Activated CD4-positive, CD25-positive, alpha-beta regulatory T cell treated with anti-CD3 and anti-CD28 coated beads, Interleukin-2, amount 50 U/mL, for 16 hours (primary cell): Measurements from ENCODE around the gene GRIK4.
"Not testable (repeated sequence)": the region's sequence is repeated elsewhere in the genome, so short reads cannot be mapped to it uniquely, and the experiment has no call there.

ENCODE experiments used
- DNase-seq: peaks from one replicate; pipeline ENCODE4 v3.0.0-alpha.2; 2020; ENCODE audit warnings: low read depth, low spot score

The GRIK4 gene

DNA sequence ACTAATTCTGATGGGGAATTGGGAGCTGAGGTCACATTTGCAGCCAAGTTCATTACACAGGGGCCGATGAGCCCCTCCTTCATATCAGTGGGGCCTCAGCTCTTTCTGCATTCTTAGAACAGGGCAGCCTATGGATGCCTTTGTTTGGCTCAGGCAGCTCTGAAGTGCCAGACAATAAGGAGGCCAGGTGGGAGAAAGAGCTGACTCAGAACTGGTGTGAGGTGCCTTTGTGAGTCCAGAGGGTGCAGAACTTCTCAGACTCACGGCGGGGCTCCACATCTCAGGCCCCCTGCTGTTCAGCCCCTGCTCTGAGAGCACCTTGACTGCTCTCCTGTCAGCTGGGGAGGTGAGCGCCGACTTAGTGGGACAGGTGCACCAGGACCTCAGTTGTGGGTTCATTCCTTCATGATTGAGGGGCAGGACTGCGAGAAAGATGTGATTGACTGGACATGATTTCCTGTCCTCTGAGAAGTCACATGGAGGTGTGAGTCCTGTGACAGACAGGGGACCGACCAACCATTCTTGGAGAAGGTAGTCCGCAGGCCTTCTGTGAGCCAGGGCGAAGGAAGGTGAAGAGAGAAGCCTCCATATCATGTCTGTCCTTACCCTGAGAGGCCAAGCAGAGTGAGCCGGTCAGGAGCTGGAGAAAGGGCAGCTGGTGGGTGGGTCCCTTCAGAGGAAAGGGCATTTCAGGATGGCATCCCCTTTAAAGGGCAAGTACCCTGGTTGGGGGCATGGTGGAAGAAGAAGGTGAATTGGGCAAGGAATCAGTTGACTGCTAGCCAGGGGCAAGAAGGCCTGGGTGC is 267.3 kb downstream of the GRIK4 start:
- no peak for DNase-seq

GRCh38 chr11:120780239-120780638 is 268.7 kb downstream of the GRIK4 start:
- DNase-seq = no peak

- DNase-seq = no peak
Measured at GRCh38 chr11:120781486-120782120, 270.1 kb downstream of the GRIK4 start.

- no peak for DNase-seq
Measured at GRCh38 chr11:120784566-120785251, 273.2 kb downstream of the GRIK4 start.

- no peak for DNase-seq
Measured at GRCh38 chr11:120785576-120785975, 274.0 kb downstream of the GRIK4 start.

GRCh38 chr11:120786206-120786735 is 274.7 kb downstream of the GRIK4 start:
- no peak for DNase-seq

- not testable (repeated sequence) for DNase-seq
Measured at GRCh38 chr11:120787224-120787623, 275.7 kb downstream of the GRIK4 start.

- DNase-seq = no peak
Measured at GRCh38 chr11:120789391-120789790, 277.8 kb downstream of the GRIK4 start.

GRCh38 chr11:120792306-120792705 is 280.8 kb downstream of the GRIK4 start:
- no peak for DNase-seq

GRCh38 chr11:120793150-120793549 is 281.6 kb downstream of the GRIK4 start:
- no peak for DNase-seq

DNA sequence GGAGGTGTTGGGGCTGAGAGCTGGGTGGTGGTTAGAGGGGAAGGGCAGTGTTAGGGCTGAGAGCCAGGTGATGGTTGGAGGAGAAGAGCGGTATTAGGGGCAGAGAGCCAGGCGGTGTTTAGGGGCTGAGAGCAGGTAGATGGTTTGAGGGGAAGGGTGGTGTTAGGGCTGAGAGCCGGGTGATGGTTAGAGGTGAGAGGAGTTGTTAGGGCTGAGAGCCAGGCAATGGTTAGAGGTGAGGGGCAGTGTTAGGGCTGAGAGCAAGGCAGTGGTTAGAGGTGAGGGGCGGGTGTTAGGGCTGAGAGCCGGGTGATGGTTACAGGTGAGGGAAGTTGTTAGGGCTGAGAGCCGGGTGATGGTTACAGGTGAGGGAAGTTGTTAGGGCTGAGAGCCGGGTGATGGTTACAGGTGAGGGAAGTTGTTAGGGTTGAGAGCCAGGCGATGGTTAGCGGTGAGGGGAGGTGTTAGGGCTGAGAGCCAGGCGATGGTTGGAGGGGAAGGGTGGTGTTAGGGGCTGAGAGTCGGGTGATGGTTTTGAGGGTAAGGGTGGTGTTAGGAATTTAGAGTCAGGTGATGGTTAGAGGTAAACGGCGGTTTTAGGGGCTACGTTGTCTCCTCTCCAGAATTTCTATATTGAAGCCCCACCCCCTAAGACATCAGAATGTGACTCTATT is 282.4 kb downstream of the GRIK4 start:
- no peak for DNase-seq

GRCh38 chr11:120794748-120795147 is 283.2 kb downstream of the GRIK4 start:
- DNase-seq = no peak

- DNase-seq = no peak
Measured at GRCh38 chr11:120795185-120795584, 283.6 kb downstream of the GRIK4 start.

GRCh38 chr11:120797143-120797542 is 285.6 kb downstream of the GRIK4 start:
- DNase-seq = no peak

DNA sequence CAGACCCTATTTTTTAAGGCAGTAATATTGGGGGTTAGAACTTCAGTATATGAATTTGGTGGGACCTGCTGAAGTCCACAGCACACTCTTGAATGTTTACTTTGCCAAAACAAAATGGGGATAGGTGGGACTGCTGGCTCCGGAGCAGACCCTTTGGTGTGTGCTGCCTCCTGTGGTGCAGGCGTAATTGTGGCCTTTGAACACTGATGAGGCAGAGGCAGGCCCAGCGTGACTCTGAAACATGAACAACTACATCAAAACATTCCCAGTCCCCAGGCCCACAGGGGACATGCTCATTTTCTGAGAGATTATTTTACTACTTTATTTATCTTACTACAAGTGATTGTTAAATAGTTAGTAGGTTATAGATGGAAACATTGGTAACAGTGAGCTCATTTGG is 287.3 kb downstream of the GRIK4 start:
- DNase-seq = no peak

DNA sequence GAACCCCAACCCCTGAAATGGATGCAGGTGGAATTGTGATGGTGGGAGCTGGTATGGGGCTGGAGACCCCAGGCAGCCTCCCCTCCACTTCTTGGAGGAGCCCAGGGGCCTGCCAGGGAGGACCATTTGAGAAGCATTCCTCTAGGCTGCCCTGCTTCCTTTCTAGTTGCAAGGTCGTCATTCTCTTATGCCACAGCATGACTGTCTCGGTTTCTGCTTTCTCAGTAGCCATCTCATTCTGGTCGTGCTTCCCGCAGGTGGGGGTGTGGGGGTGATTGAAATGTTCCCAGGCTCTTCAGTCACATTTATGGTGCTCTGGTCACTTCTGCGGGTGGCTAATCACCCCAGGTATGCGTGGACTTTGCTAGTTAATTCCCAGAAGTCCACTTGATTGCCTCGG is 288.7 kb downstream of the GRIK4 start:
- DNase-seq = no peak

GRCh38 chr11:120801801-120802689 is 290.5 kb downstream of the GRIK4 start:
- DNase-seq = no peak

DNA sequence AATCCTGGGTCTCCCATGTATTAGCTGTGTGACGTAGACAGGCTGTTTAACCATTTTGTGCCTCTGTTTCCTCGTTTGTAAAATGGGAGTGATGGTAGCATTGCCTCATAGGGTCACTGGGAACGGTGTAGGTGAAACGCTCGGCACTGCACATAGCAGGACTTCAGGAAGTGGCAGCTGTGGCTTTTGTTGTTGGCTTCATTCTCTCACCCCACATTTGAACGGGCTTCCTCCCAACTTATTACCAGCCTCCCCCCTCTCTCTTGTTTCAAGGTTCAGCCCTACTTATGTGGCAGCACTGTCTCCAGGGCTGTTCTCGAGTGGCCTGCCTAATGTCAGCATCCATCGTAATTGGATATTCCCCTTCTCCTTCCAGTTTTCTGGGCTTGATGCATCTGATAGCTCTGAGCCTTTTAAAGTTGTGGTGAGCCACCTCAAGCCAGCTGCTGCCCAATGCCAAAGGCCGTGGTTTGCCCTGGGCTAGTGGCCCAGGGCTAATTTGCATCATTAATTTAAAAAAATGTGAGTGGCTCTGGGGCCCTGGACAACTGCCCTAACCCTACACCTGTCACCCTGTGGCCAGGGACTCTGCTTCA is 294.5 kb downstream of the GRIK4 start:
- no peak for DNase-seq

DNA sequence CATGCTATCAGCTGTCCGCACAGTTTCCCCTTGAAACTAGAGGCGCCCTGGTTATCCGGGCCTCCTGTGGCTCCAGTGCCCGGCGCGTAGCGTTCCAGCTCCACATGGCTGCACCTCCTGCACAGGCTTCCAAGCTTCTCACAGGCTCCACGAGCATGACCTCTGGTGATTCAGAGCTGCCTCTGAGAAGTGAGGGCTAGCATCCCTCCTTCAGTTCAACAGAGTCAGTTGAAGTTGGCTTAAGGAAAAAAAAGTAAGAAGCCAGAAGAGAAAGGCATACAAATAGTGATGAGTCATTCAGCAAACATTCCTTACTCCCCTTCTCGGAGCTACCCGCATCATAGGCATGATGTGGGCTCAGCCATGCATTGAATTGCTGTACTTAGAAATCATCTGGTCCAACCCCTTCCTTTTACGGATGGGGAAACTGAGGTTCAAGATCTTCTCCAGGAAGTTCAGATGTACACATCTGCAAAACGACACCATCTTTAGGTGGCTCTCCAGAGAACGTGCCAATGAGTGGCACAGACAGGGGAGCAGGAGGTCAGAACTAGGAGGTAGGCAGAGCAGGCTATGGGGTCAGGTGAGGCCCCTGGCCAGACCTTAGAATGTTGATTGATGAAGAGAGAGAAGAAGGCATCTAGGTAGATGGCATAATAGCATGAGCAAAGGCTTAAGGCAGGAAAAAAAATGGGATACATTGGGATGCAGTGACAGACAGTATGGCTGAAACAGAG is 296.0 kb downstream of the GRIK4 start:
- no peak for DNase-seq

DNA sequence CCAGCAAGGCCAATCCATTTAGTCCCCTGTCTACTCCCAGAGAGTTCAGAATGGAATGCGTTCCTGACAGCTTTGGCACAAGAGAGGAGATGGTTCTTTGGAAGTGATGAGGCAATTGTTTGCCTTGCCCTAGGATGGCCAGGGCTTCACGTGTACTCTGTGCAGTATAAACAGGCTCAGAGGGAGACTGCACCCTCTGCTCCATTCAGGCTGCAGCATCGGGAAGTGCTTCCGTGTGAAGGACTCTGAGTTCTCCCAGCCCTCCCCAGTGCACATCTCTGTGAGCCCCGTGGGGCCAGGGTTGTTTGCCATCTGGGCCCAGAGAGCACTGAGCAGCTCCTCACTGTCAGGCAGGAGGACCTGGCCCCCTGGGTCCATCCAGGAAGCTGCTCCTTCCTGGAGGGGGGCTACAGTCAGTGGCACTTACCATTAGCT is 297.1 kb downstream of the GRIK4 start:
- DNase-seq = no peak
